ENCODE data around the gene RORC. TPM values are rescaled to one million over a fixed set of nuclear protein-coding genes. Genes with fewer than 3 reads are reported as not detected.

Gene RORC
- total RNA-seq, 1 donor from 2014 or later = not detected

GRCh38 chr1:151801846-151802245 is 29.8 kb downstream of the RORC start:
- peaks cover 2% of the 10 kb centered on the region for H3K36me3 Mint-ChIP-seq (ENCODE audit: low read depth)
- TF ChIP-seq CTCF (IDR thresholded peaks at IDR 0.05) = no peak
- no peak overlapping the region for H3K4me3 Mint-ChIP-seq (ENCODE audit: unreplicated experiment)
- DNase-seq (ENCODE audit: low spot score) = no peak
- no peaks in the 10 kb centered on the region for H3K4me1 Mint-ChIP-seq (ENCODE audit: low read depth)
- no peak overlapping the region for H3K27ac Mint-ChIP-seq (ENCODE audit: unreplicated experiment)
- H3K27me3 Mint-ChIP-seq (ENCODE audit: low read depth) = peaks cover 55% of the 10 kb centered on the region
- no peaks in the 10 kb centered on the region for H3K9me3 Mint-ChIP-seq (ENCODE audit: low read depth)

- Mint-ChIP-seq H3K4me3 (ENCODE audit: unreplicated experiment) (no peak overlapping the region), H3K27ac (ENCODE audit: unreplicated experiment) (no peak overlapping the region), H3K9me3 (ENCODE audit: low read depth) (no peaks in the 10 kb centered on the region), H3K4me1 (ENCODE audit: low read depth) (no peaks in the 10 kb centered on the region), H3K36me3 (ENCODE audit: low read depth) (peaks cover 2% of the 10 kb centered on the region), H3K27me3 (ENCODE audit: low read depth) (peaks cover 51% of the 10 kb centered on the region)
- DNase-seq (ENCODE audit: low spot score) = no peak
- no peak for TF ChIP-seq CTCF (IDR thresholded peaks at IDR 0.05)
Measured at GRCh38 chr1:151801310-151801820, 30.2 kb downstream of the RORC start.

GRCh38 chr1:151800830-151801229 is 30.8 kb downstream of the RORC start:
- Mint-ChIP-seq H3K4me1 (ENCODE audit: low read depth) (no peaks in the 10 kb centered on the region), H3K9me3 (ENCODE audit: low read depth) (no peaks in the 10 kb centered on the region), H3K4me3 (ENCODE audit: unreplicated experiment) (no peak overlapping the region), H3K27me3 (ENCODE audit: low read depth) (peaks cover 46% of the 10 kb centered on the region), H3K36me3 (ENCODE audit: low read depth) (peaks cover 2% of the 10 kb centered on the region), H3K27ac (ENCODE audit: unreplicated experiment) (no peak overlapping the region)
- no peak for TF ChIP-seq CTCF (IDR thresholded peaks at IDR 0.05)
- no peak for DNase-seq (ENCODE audit: low spot score)

GRCh38 chr1:151799179-151800022 is 32.2 kb downstream of the RORC start:
- Mint-ChIP-seq H3K36me3 (ENCODE audit: low read depth) (peaks cover 2% of the 10 kb centered on the region), H3K9me3 (ENCODE audit: low read depth) (no peaks in the 10 kb centered on the region), H3K27me3 (ENCODE audit: low read depth) (peaks cover 34% of the 10 kb centered on the region), H3K27ac (ENCODE audit: unreplicated experiment) (no peak overlapping the region), H3K4me3 (ENCODE audit: unreplicated experiment) (no peak overlapping the region), H3K4me1 (ENCODE audit: low read depth) (no peaks in the 10 kb centered on the region)
- TF ChIP-seq CTCF (IDR thresholded peaks at IDR 0.05) = no peak
- no peak for DNase-seq (ENCODE audit: low spot score)

GRCh38 chr1:151798571-151798970 is 33.0 kb downstream of the RORC start:
- Mint-ChIP-seq H3K9me3 (ENCODE audit: low read depth) (no peaks in the 10 kb centered on the region), H3K36me3 (ENCODE audit: low read depth) (peaks cover 2% of the 10 kb centered on the region), H3K4me3 (ENCODE audit: unreplicated experiment) (no peak overlapping the region), H3K4me1 (ENCODE audit: low read depth) (no peaks in the 10 kb centered on the region), H3K27me3 (ENCODE audit: low read depth) (peaks cover 25% of the 10 kb centered on the region), H3K27ac (ENCODE audit: unreplicated experiment) (no peak overlapping the region)
- no peak for DNase-seq (ENCODE audit: low spot score)
- no peak for TF ChIP-seq CTCF (IDR thresholded peaks at IDR 0.05)

All from chondrocyte (in vitro differentiated cells).